A673 (cell line): ENCODE results near the gene GPR17. TPM values are rescaled to one million over a fixed set of nuclear protein-coding genes. Genes with fewer than 3 reads are reported as not detected.

Experiments used
- BruUV-seq: library from RNA; stranded (reverse); fragments of 400-500 nt; replicated peaks from 2 replicates; lab custom pipeline; 2021; lab: Mats Ljungman, UMichigan
- CTCF ChIA-PET: fragments of 300-600 bp; sonication (Branson Sonifier 250); formaldehyde crosslinking; loops from one replicate; lab custom pipeline; 2022; ENCODE audit warnings: antibody characterized with exemption; lab: Charles Lee
- POLR2A ChIA-PET: fragments of 300-600 bp; sonication (Branson Sonifier 250); formaldehyde crosslinking; loops from one replicate; lab custom pipeline; 2022; ENCODE audit warnings: antibody characterized with exemption; ENCODE audit not compliant: low non-redundant PET; lab: Charles Lee
- DNase-seq: peaks from one replicate; pipeline ENCODE4 v3.0.0-alpha.2; 2015; ENCODE audit warnings: low spot score
- H3K27ac ChIP-seq: fragments of 200-600 bp; sonication (generic); 2 replicates; pipeline ENCODE4 v1.5.1; 2016; ENCODE audit warnings: mixed run types, low read depth, mild to moderate bottlenecking, mixed read lengths, antibody characterized with exemption, low read length; ENCODE audit not compliant: poor library complexity, severe bottlenecking
- H3K27me3 ChIP-seq: fragments of 200-600 bp; sonication (generic); replicated peaks from 2 replicates; pipeline ENCODE4 v1.6.1; 2017; ENCODE audit warnings: mixed run types, low read depth, mild to moderate bottlenecking, mixed read lengths, antibody characterized with exemption, low read length; ENCODE audit not compliant: insufficient read depth, poor library complexity
- H3K36me3 ChIP-seq: fragments of 200-600 bp; sonication (generic); 2 replicates; pipeline ENCODE4 v1.6.1; 2016; ENCODE audit warnings: mixed run types, mild to moderate bottlenecking, mixed read lengths, antibody characterized with exemption, low read length; ENCODE audit not compliant: insufficient read depth, poor library complexity, severe bottlenecking
- H3K4me1 ChIP-seq: fragments of 200-600 bp; sonication (generic); 2 replicates; pipeline ENCODE4 v1.6.1; 2017; ENCODE audit warnings: mixed run types, mild to moderate bottlenecking, mixed read lengths, antibody characterized with exemption, low read length; ENCODE audit not compliant: insufficient read depth, poor library complexity, severe bottlenecking
- H3K4me3 ChIP-seq: fragments of 200-600 bp; sonication (generic); 2 replicates; pipeline ENCODE4 v1.5.1; 2016; ENCODE audit warnings: low read depth, mixed run types, mild to moderate bottlenecking, mixed read lengths, low read length; ENCODE audit not compliant: poor library complexity, severe bottlenecking
- H3K9me3 ChIP-seq: fragments of 200-600 bp; sonication (generic); 2 replicates; pipeline ENCODE4 v1.6.1; 2016; ENCODE audit warnings: mixed run types, low read depth, mild to moderate bottlenecking, mixed read lengths, antibody characterized with exemption, low read length; ENCODE audit not compliant: poor library complexity, severe bottlenecking
- CTCF ChIP-seq: fragments of 300-800, 200-600 bp; sonication (generic); conservative IDR thresholded peaks from 2 replicates; pipeline ENCODE4 v1.5.1; 2017; ENCODE audit warnings: low read depth, mild to moderate bottlenecking, antibody characterized with exemption, low read length, moderate library complexity, mixed read lengths
- EZH2 ChIP-seq: fragments of 200-600 bp; sonication (generic); IDR thresholded peaks from 2 replicates; pipeline ENCODE4 v1.6.1; 2017; ENCODE audit warnings: borderline replicate concordance, low read depth, mild to moderate bottlenecking, mixed read lengths, antibody characterized with exemption, low read length; ENCODE audit not compliant: poor library complexity, severe bottlenecking
- intact Hi-C: fragments of 100-400 bp; cut with micrococcal nuclease; formaldehyde crosslinking; loops from one replicate; pipeline ENCODE4 v1.10.0; 2022; ENCODE audit not compliant: unreplicated experiment
- total RNA-seq: library from RNA; stranded (reverse); gene quantifications from 2 replicates; pipeline ENCODE4 v1.2.3, GENCODE V29; 2021

Gene GPR17
- total RNA-seq, 1 experiment from 2014 or later: 0.45 TPM

GRCh38 chr2:127641846-127642507 lies 4.0 kb upstream of the GPR17 start:
- no peak for TF ChIP-seq EZH2
- Histone ChIP-seq H3K4me1 (peaks cover 13% of the 10 kb centered on the region), H3K4me3 (no peak overlapping the region), H3K9me3 (no peaks in the 10 kb centered on the region), H3K36me3 (no peaks in the 10 kb centered on the region), H3K27me3 (no peaks in the 10 kb centered on the region), H3K27ac (no peak overlapping the region)
- ChIA-PET CTCF (no interaction called here), POLR2A (no interaction called here)
- DNase-seq: no peak
- intact Hi-C loops: no loop called here
- BruUV-seq: no TSS peak

GRCh38 chr2:127642706-127643438 lies 3.1 kb upstream of the GPR17 start:
- BruUV-seq: no TSS peak

GRCh38 chr2:127643439-127644065 lies 2.4 kb upstream of the GPR17 start:
- Histone ChIP-seq H3K27me3 (no peaks in the 10 kb centered on the region), H3K27ac (no peak overlapping the region), H3K4me3 (no peak overlapping the region), H3K36me3 (no peaks in the 10 kb centered on the region), H3K9me3 (no peaks in the 10 kb centered on the region), H3K4me1 (no peaks in the 10 kb centered on the region)
- BruUV-seq: no TSS peak
- ChIA-PET POLR2A (no interaction called here), CTCF (no interaction called here)
- intact Hi-C loops: no loop called here
- TF ChIP-seq EZH2: no peak
- no peak for TF ChIP-seq CTCF
- DNase-seq: no peak

More at GRCh38 chr2:127642706-127643438, 3.1 kb upstream of the GPR17 start:
- no peak for DNase-seq
- CTCF ChIA-PET: no interaction called here
- TF ChIP-seq EZH2: no peak
- TF ChIP-seq CTCF: no peak
- Histone ChIP-seq H3K36me3 (no peaks in the 10 kb centered on the region), H3K4me3 (no peak overlapping the region), H3K4me1 (peaks cover 5% of the 10 kb centered on the region), H3K27me3 (no peaks in the 10 kb centered on the region), H3K27ac (no peak overlapping the region), H3K9me3 (no peaks in the 10 kb centered on the region)
- intact Hi-C loops: no loop called here
- POLR2A ChIA-PET: no interaction called here
